IMR-90 (cell line): ENCODE data around the gene PVALEF. TPM values are rescaled to one million over a fixed set of nuclear protein-coding genes. Genes with fewer than 3 reads are reported as not detected.

ENCODE experiments used
- BHLHE40 ChIP-seq: fragments of 150-350 bp; IDR thresholded peaks from 2 replicates; pipeline ENCODE4 v1.6.1; 2016; ENCODE audit warnings: mild to moderate bottlenecking, low read depth, low read length
- MXI1 ChIP-seq: IDR thresholded peaks from 2 replicates; pipeline ENCODE4 v1.6.1; 2012; ENCODE audit warnings: low read depth, mild to moderate bottlenecking, low read length, moderate library complexity, borderline replicate concordance
- SMC3 ChIP-seq: fragments of 150-350 bp; IDR thresholded peaks from 2 replicates; pipeline ENCODE4 v1.6.1; 2016; ENCODE audit warnings: low read depth, mild to moderate bottlenecking, antibody characterized with exemption, low read length, moderate library complexity
- USF2 ChIP-seq: fragments of 150-350 bp; IDR thresholded peaks from 2 replicates; pipeline ENCODE4 v1.6.1; 2017; ENCODE audit warnings: mild to moderate bottlenecking, antibody characterized with exemption, low read length, low read depth
- polyA plus RNA-seq, 3 experiments: library from polyadenylated mRNA; depleted of rRNA; stranded (reverse); fragments of >200 nt; gene quantifications; 2 replicates each; pipeline ENCODE4 v1.2.3, GENCODE V29; 2012; ENCODE audit warnings: low replicate concordance in 1 of 3
- total RNA-seq: library from RNA; depleted of rRNA; stranded (reverse); fragments of >200 nt; gene quantifications from 2 replicates; pipeline ENCODE4 v1.2.3, GENCODE V29; 2012

PVALEF gene
- total and polyA plus RNA-seq, 2 of the 4 experiments (the other 2 are of a cell fraction): not detected

DNA sequence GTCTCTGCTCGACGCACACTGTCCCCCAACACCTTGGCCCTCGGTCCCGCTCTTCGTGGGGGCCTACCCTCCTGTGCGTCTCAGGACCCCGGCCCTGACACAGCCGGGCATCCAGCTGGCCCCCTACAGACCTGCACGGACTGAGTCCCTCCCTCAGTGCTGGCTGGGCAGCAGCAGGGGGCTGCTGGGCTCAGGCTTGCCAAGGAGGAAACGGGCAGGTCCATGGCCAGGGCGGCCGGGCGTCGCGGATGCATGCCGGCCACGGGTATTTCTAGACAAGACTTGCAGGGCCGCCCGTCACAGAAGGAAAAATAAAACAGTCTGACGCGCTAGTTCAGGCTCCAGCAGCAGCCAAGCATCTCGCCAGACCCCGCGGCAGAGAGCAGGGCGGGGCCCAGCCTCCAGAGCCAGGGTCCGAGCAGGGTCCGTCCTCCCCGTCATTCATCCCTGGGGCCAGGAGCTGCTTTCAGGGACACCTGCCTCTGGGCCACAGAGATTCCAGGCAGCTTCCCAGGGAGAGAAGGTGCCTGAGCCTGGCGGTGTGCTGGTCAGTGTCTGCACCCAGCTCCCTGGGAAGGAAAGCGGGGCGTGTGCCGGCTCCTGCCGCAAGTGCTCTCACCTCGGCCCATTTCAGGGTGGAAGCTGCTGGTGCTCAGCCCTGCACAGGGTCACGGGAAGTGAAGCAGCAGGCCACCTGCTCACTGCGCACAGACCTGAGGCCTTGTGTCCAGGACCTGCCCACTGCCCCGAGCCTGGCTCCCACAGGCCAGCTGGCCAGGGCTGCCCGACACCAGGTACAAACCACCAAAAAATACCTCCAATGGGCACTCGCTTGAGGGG is 7.2 kb upstream of the PVALEF start (continued):
- TF ChIP-seq BHLHE40 (no peak), USF2 (no peak), SMC3 (no peak), MXI1 (no peak)
